Epidermal melanocyte (primary cell): ENCODE measurements around the gene SSBP2.
"Not testable (repeated sequence)": the region's sequence is repeated elsewhere in the genome, so short reads cannot be mapped to it uniquely, and the experiment has no call there.

ENCODE experiments used
- DNase-seq: peaks from one replicate; pipeline ENCODE4 v3.0.0; 2011; ENCODE audit warnings: low spot score; ENCODE audit not compliant: insufficient read length

SSBP2 gene

GRCh38 chr5:81739291-81739690 is 11.6 kb downstream of the SSBP2 start:
- DNase-seq = no peak

GRCh38 chr5:81729276-81729675 is 21.6 kb downstream of the SSBP2 start:
- DNase-seq = no peak

- no peak for DNase-seq
These were observed 22.6 kb downstream of the SSBP2 start for GRCh38 chr5:81728301-81728700.

GRCh38 chr5:81726297-81726696 is 24.6 kb downstream of the SSBP2 start:
- no peak for DNase-seq

- no peak for DNase-seq
These were observed 26.3 kb downstream of the SSBP2 start for GRCh38 chr5:81724571-81724970.

- DNase-seq = no peak
These were observed 26.8 kb downstream of the SSBP2 start for GRCh38 chr5:81724108-81724507.

- no peak for DNase-seq
These were observed 29.8 kb downstream of the SSBP2 start for GRCh38 chr5:81721049-81721448.

- DNase-seq = no peak
These were observed 31.1 kb downstream of the SSBP2 start for GRCh38 chr5:81719743-81720345.

- DNase-seq = no peak
These were observed 32.6 kb downstream of the SSBP2 start for GRCh38 chr5:81718300-81718699.

GRCh38 chr5:81717860-81718259 is 33.0 kb downstream of the SSBP2 start:
- DNase-seq = no peak

GRCh38 chr5:81717226-81717625 is 33.7 kb downstream of the SSBP2 start:
- DNase-seq = no peak

GRCh38 chr5:81714076-81714475 is 36.8 kb downstream of the SSBP2 start:
- DNase-seq = not testable (repeated sequence)

GRCh38 chr5:81708889-81709288 is 42.0 kb downstream of the SSBP2 start:
- no peak for DNase-seq

GRCh38 chr5:81703840-81704239 is 47.1 kb downstream of the SSBP2 start:
- DNase-seq = no peak

- no peak for DNase-seq
These were observed 50.7 kb downstream of the SSBP2 start for GRCh38 chr5:81700166-81700565.

- no peak for DNase-seq
These were observed 52.1 kb downstream of the SSBP2 start for GRCh38 chr5:81698813-81699212.

GRCh38 chr5:81696418-81697397 is 54.2 kb downstream of the SSBP2 start:
- no peak for DNase-seq

- no peak for DNase-seq
These were observed 56.2 kb downstream of the SSBP2 start for GRCh38 chr5:81694726-81695125.

- no peak for DNase-seq
These were observed 62.7 kb downstream of the SSBP2 start for GRCh38 chr5:81688215-81688614.

- DNase-seq = no peak
These were observed 63.6 kb downstream of the SSBP2 start for GRCh38 chr5:81687292-81687691.

- no peak for DNase-seq
These were observed 65.4 kb downstream of the SSBP2 start for GRCh38 chr5:81685471-81685870.

GRCh38 chr5:81679885-81680284 is 71.0 kb downstream of the SSBP2 start:
- no peak for DNase-seq

GRCh38 chr5:81675420-81675819 is 75.5 kb downstream of the SSBP2 start:
- no peak for DNase-seq
